ENCODE data around the gene SNX25.
"Not testable (repeated sequence)": the region's sequence is repeated elsewhere in the genome, so short reads cannot be mapped to it uniquely, and the experiment has no call there.

Gene SNX25

GRCh38 chr4:185324361-185324760 lies 115.0 kb downstream of the SNX25 start:
- H3K27ac Mint-ChIP-seq, H3K4me1 Mint-ChIP-seq, H3K36me3 Mint-ChIP-seq, DNase-seq, H3K9me3 Mint-ChIP-seq, CTCF ChIA-PET, H3K27me3 Mint-ChIP-seq, H3K4me3 Mint-ChIP-seq: not testable (repeated sequence)

- peaks cover 10% of the 10 kb centered on the region for H3K36me3 Mint-ChIP-seq
- DNase-seq, CTCF ChIA-PET, H3K4me1 Mint-ChIP-seq, H3K27me3 Mint-ChIP-seq, H3K9me3 Mint-ChIP-seq, H3K27ac Mint-ChIP-seq, H3K4me3 Mint-ChIP-seq: not testable (repeated sequence)
Measured at GRCh38 chr4:185325721-185326120, 116.3 kb downstream of the SNX25 start.

- CTCF ChIA-PET = no interaction called here
- Mint-ChIP-seq H3K9me3 (peaks cover 3% of the 10 kb centered on the region), H3K4me1 (no peaks in the 10 kb centered on the region), H3K36me3 (peaks cover 10% of the 10 kb centered on the region), H3K27ac (no peak overlapping the region), H3K4me3 (no peak overlapping the region), H3K27me3 (no peaks in the 10 kb centered on the region)
- no peak for DNase-seq
Measured at GRCh38 chr4:185328586-185328985, 119.2 kb downstream of the SNX25 start.

- H3K27me3 Mint-ChIP-seq, DNase-seq, H3K4me3 Mint-ChIP-seq, H3K27ac Mint-ChIP-seq, H3K4me1 Mint-ChIP-seq, H3K9me3 Mint-ChIP-seq: not testable (repeated sequence)
- CTCF ChIA-PET = interaction anchor here (1.4 kb wide), 1 partner anchor 40 kb away, joined by 3 read pairs; no protein-coding TSS in a partner anchor
- H3K36me3 Mint-ChIP-seq = peaks cover 10% of the 10 kb centered on the region
Measured at GRCh38 chr4:185329879-185330510, 120.6 kb downstream of the SNX25 start.

GRCh38 chr4:185332575-185333464 lies 123.4 kb downstream of the SNX25 start:
- Mint-ChIP-seq H3K27ac (no peak overlapping the region), H3K9me3 (peaks cover 3% of the 10 kb centered on the region)

GRCh38 chr4:185334326-185334725 lies 124.9 kb downstream of the SNX25 start:
- CTCF ChIA-PET = no interaction called here
- Mint-ChIP-seq H3K9me3 (peaks cover 5% of the 10 kb centered on the region), H3K36me3 (peaks cover 20% of the 10 kb centered on the region), H3K4me1 (peaks cover 3% of the 10 kb centered on the region), H3K27me3 (no peaks in the 10 kb centered on the region), H3K27ac (no peak overlapping the region), H3K4me3 (no peak overlapping the region)
- DNase-seq = no peak

More at GRCh38 chr4:185332575-185333464, 123.4 kb downstream of the SNX25 start:
- Mint-ChIP-seq H3K27me3 (no peaks in the 10 kb centered on the region), H3K4me3 (no peak overlapping the region), H3K4me1 (no peaks in the 10 kb centered on the region), H3K36me3 (peaks cover 14% of the 10 kb centered on the region)
- CTCF ChIA-PET = no interaction called here
- DNase-seq = no peak

- Mint-ChIP-seq H3K27me3 (no peaks in the 10 kb centered on the region), H3K36me3 (peaks cover 16% of the 10 kb centered on the region), H3K4me3 (no peak overlapping the region), H3K9me3 (peaks cover 1% of the 10 kb centered on the region), H3K4me1 (peaks cover 14% of the 10 kb centered on the region), H3K27ac (no peak overlapping the region)
- CTCF ChIA-PET = no interaction called here
- DNase-seq = no peak
Measured at GRCh38 chr4:185335579-185335978, 126.2 kb downstream of the SNX25 start.

- CTCF ChIA-PET = no interaction called here
- Mint-ChIP-seq H3K36me3 (peaks cover 32% of the 10 kb centered on the region), H3K4me3 (no peak overlapping the region), H3K9me3 (peaks cover 1% of the 10 kb centered on the region), H3K27me3 (no peaks in the 10 kb centered on the region), H3K4me1 (peaks cover 29% of the 10 kb centered on the region), H3K27ac (no peak overlapping the region)
- no peak for DNase-seq
Measured at GRCh38 chr4:185339941-185340340, 130.5 kb downstream of the SNX25 start.

GRCh38 chr4:185341377-185341776 lies 132.0 kb downstream of the SNX25 start:
- CTCF ChIA-PET = no interaction called here
- Mint-ChIP-seq H3K9me3 (peaks cover 1% of the 10 kb centered on the region), H3K27ac (no peak overlapping the region)

GRCh38 chr4:185341841-185342240 lies 132.4 kb downstream of the SNX25 start:
- CTCF ChIA-PET = interaction anchor here (0.5 kb wide), 1 partner anchor 552 kb away, joined by 3 read pairs; no protein-coding TSS in a partner anchor
- Mint-ChIP-seq H3K27me3 (no peaks in the 10 kb centered on the region), H3K9me3 (peaks cover 1% of the 10 kb centered on the region), H3K4me1 (peaks cover 42% of the 10 kb centered on the region), H3K27ac (peak overlapping the region; percentile 35), H3K4me3 (no peak overlapping the region), H3K36me3 (peaks cover 33% of the 10 kb centered on the region)
- no peak for DNase-seq

More at GRCh38 chr4:185341377-185341776, 132.0 kb downstream of the SNX25 start:
- DNase-seq = no peak
- peaks cover 33% of the 10 kb centered on the region for H3K36me3 Mint-ChIP-seq
- H3K27me3 Mint-ChIP-seq = no peaks in the 10 kb centered on the region
- H3K4me1 Mint-ChIP-seq = peaks cover 39% of the 10 kb centered on the region
- no peak overlapping the region for H3K4me3 Mint-ChIP-seq

- Mint-ChIP-seq H3K36me3 (peaks cover 39% of the 10 kb centered on the region), H3K27ac (peak overlapping the region; percentile 70), H3K4me3 (no peak overlapping the region), H3K9me3 (peaks cover under 1% of the 10 kb centered on the region), H3K27me3 (no peaks in the 10 kb centered on the region), H3K4me1 (peaks cover 45% of the 10 kb centered on the region)
- DNase-seq = no peak
- CTCF ChIA-PET = no interaction called here
Measured at GRCh38 chr4:185343726-185344581, 134.6 kb downstream of the SNX25 start.

GRCh38 chr4:185344743-185345538 lies 135.5 kb downstream of the SNX25 start:
- Mint-ChIP-seq H3K36me3 (peaks cover 40% of the 10 kb centered on the region), H3K4me1 (peaks cover 36% of the 10 kb centered on the region), H3K27me3 (no peaks in the 10 kb centered on the region), H3K9me3 (no peaks in the 10 kb centered on the region), H3K27ac (peak overlapping the region; percentile 81), H3K4me3 (no peak overlapping the region)
- DNase-seq = no peak
- CTCF ChIA-PET = no interaction called here

- H3K9me3 Mint-ChIP-seq = no peaks in the 10 kb centered on the region
- H3K36me3 Mint-ChIP-seq = peaks cover 46% of the 10 kb centered on the region
- no peak overlapping the region for H3K4me3 Mint-ChIP-seq
- CTCF ChIA-PET = no interaction called here
- H3K27ac Mint-ChIP-seq = no peak overlapping the region
- H3K4me1 Mint-ChIP-seq = peaks cover 35% of the 10 kb centered on the region
- H3K27me3 Mint-ChIP-seq = no peaks in the 10 kb centered on the region
- no peak for DNase-seq
Measured at GRCh38 chr4:185346975-185347601, 137.7 kb downstream of the SNX25 start.
